Gastroesophageal sphincter (tissue), 4 donors: ENCODE data around the gene NDUFA7. TPM values are rescaled to one million over a fixed set of nuclear protein-coding genes. Genes with fewer than 3 reads are reported as not detected.
"Not testable (repeated sequence)": the region's sequence is repeated elsewhere in the genome, so short reads cannot be mapped to it uniquely, and the experiment has no call there.

Experiments used
- ATAC-seq: fragments of 150-250 bp; one replicate; pipeline ENCODE4 v1.9.1; 2016; ENCODE audit warnings: mild to moderate bottlenecking, moderate library complexity
- H3K27ac ChIP-seq, 4 donors: fragments of 200-600 bp; sonication (generic) in 3 of 4; 1 replicate in 3 of 4; 2 replicates in 1 of 4; pipeline ENCODE4 v1.5.1; 2016 to 2019
- H3K27me3 ChIP-seq: fragments of 200-600 bp; sonication (generic); one replicate; pipeline ENCODE4 v1.5.1; 2019
- H3K36me3 ChIP-seq, 2 donors: fragments of 200-600 bp; sonication (generic); one replicate each; pipeline ENCODE4 v1.5.1; 2019; ENCODE audit warnings: control low read depth in 1 of 2
- H3K4me1 ChIP-seq, 3 donors: fragments of 200-600 bp; sonication (generic); 1 replicate in 2 of 3; 2 replicates in 1 of 3; pipeline ENCODE4 v1.5.1; 2016 to 2019; ENCODE audit warnings: control low read depth in 2 of 3
- H3K4me3 ChIP-seq, 2 donors: fragments of 200-600 bp; sonication (generic); one replicate each; pipeline ENCODE4 v1.5.1; 2019; ENCODE audit warnings: mild to moderate bottlenecking in 1 of 2, moderate library complexity in 1 of 2
- H3K9me3 ChIP-seq, 3 donors: fragments of 200-600 bp; sonication (generic); one replicate each; pipeline ENCODE4 v1.5.1; 2017 to 2019; ENCODE audit warnings: control low read depth in 2 of 3
- CTCF ChIP-seq, 4 experiments: fragments of 200-600 bp in 2 of 4; fragments of 450-650 bp in 2 of 4; sonication (generic) in 1 of 4; IDR thresholded peaks; one replicate each; pipeline ENCODE4 v1.5.1; 2017 to 2019; ENCODE audit warnings: antibody characterized with exemption in 4 of 4, mild to moderate bottlenecking in 2 of 4, moderate library complexity in 2 of 4
- EP300 ChIP-seq: sonication (generic); formaldehyde crosslinking; IDR thresholded peaks from one replicate; pipeline ENCODE4 v1.6.1; 2017; ENCODE audit warnings: antibody characterized with exemption, mild to moderate bottlenecking
- POLR2A ChIP-seq, 2 donors: fragments of 450-650 bp; IDR thresholded peaks; one replicate each; pipeline ENCODE4 v1.6.1; 2017; ENCODE audit warnings: antibody characterized with exemption in 2 of 2, mild to moderate bottlenecking in 2 of 2, moderate library complexity in 1 of 2
- POLR2AphosphoS5 ChIP-seq: sonication (generic); formaldehyde crosslinking; IDR thresholded peaks from one replicate; pipeline ENCODE4 v1.6.1; 2017; ENCODE audit warnings: antibody characterized with exemption
- WGBS, 2 donors: methylation state at CpG; one replicate each; pipeline ENCODE4 v1.1.5; 2018; ENCODE audit warnings: low coverage in 1 of 2; 5-methylcytosine and 5-hydroxymethylcytosine counted together
- total RNA-seq, 4 donors: library from RNA; depleted of rRNA; stranded (reverse); fragments of >200 nt; gene quantifications; one replicate each; pipeline ENCODE4 v1.1.0, GENCODE V29; 2016

The NDUFA7 gene
- total RNA-seq, 4 donors from 2014 or later, result 14.5 to 48.3 (median 32.3) TPM

- Histone ChIP-seq H3K36me3 (no peaks in the 10 kb centered on the region), H3K4me1 (peaks cover 0 to 36% (median 19%) of the 10 kb centered on the region in 3 donors), H3K4me3 (no peak overlapping the region), H3K27ac (no peak overlapping the region), H3K27me3 (no peaks in the 10 kb centered on the region), H3K9me3 (no peaks in the 10 kb centered on the region)
- 78 to 97% methylated on average over 4 to 5 of the region's 6 CpGs for WGBS, 2 donors
- ATAC-seq, result no peak
- TF ChIP-seq CTCF (IDR thresholded peaks at IDR 0.05) (no peak), POLR2A (IDR thresholded peaks at IDR 0.05) (no peak), POLR2AphosphoS5 (no peak), EP300 (no peak)
These were observed 37.8 kb upstream of the NDUFA7 start for GRCh38 chr19:8358948-8359347.

- Histone ChIP-seq H3K4me3 (no peak overlapping the region), H3K27me3 (peaks cover 14% of the 10 kb centered on the region), H3K36me3 (no peaks in the 10 kb centered on the region), H3K4me1 (peaks cover 0 to 34% (median 12%) of the 10 kb centered on the region in 3 donors), H3K9me3 (no peaks in the 10 kb centered on the region), H3K27ac (no peak overlapping the region)
- TF ChIP-seq EP300 (no peak), POLR2AphosphoS5 (no peak), CTCF (IDR thresholded peaks at IDR 0.05) (no peak), POLR2A (IDR thresholded peaks at IDR 0.05) (no peak)
- no peak for ATAC-seq
- 53 to 56% methylated on average over 2 of the region's 4 CpGs for whole genome bisulfite sequencing, 2 donors
These were observed 35.9 kb upstream of the NDUFA7 start for GRCh38 chr19:8357007-8357521.

GRCh38 chr19:8355631-8356402 lies 34.6 kb upstream of the NDUFA7 start:
- Histone ChIP-seq H3K27me3 (peaks cover 25% of the 10 kb centered on the region), H3K4me1 (peaks cover 0 to 23% (median 8%) of the 10 kb centered on the region in 3 donors), H3K4me3 (no peak overlapping the region), H3K9me3 (no peaks in the 10 kb centered on the region), H3K27ac (peak overlapping the region in 2 of 4 donors; percentile 23 to 29), H3K36me3 (no peaks in the 10 kb centered on the region)
- ATAC-seq, result peak; percentile 72
- WGBS, 2 donors, result 52 to 53% methylated on average over 3 to 5 of the region's 6 CpGs
- TF ChIP-seq CTCF (IDR thresholded peaks at IDR 0.05), result no peak
- peak; percentile 66 for TF ChIP-seq POLR2AphosphoS5

GRCh38 chr19:8352845-8353244 lies 31.7 kb upstream of the NDUFA7 start:
- Histone ChIP-seq H3K27me3 (peaks cover 33% of the 10 kb centered on the region), H3K27ac (peak overlapping the region in 1 of 4 donors; percentile 27), H3K4me1 (peaks cover 0 to 23% (median 8%) of the 10 kb centered on the region in 3 donors), H3K4me3 (peak overlapping the region in 1 of 2 donors; percentile 18)
- H3K36me3 ChIP-seq, H3K9me3 ChIP-seq, ATAC-seq: not testable (repeated sequence)
- WGBS, 2 donors, result 40 to 89% methylated on average over 1 to 4 of the region's 5 CpGs

GRCh38 chr19:8352134-8352827 lies 31.1 kb upstream of the NDUFA7 start:
- ATAC-seq, result no peak
- Histone ChIP-seq H3K27ac (peak overlapping the region in 1 of 4 donors; percentile 27), H3K9me3 (no peaks in the 10 kb centered on the region), H3K4me3 (peak overlapping the region in 1 of 2 donors; percentile 18), H3K4me1 (peaks cover 0 to 23% (median 8%) of the 10 kb centered on the region in 3 donors), H3K36me3 (no peaks in the 10 kb centered on the region), H3K27me3 (peaks cover 33% of the 10 kb centered on the region)
- WGBS, 2 donors, result 23 to 36% methylated on average over 6 to 8 of the region's 10 CpGs
- TF ChIP-seq POLR2AphosphoS5 (no peak), EP300 (no peak), POLR2A (IDR thresholded peaks at IDR 0.05) (no peak), CTCF (IDR thresholded peaks at IDR 0.05) (no peak)

- not testable (repeated sequence) for H3K27ac ChIP-seq, H3K4me3 ChIP-seq, H3K36me3 ChIP-seq, ATAC-seq, H3K9me3 ChIP-seq
- Histone ChIP-seq H3K27me3 (peaks cover 45% of the 10 kb centered on the region), H3K4me1 (peaks cover 0 to 23% (median 8%) of the 10 kb centered on the region in 3 donors)
- WGBS, 2 donors, result 60 to 68% methylated on average over 7 to 8 of the region's 8 CpGs
These were observed 28.6 kb upstream of the NDUFA7 start for GRCh38 chr19:8349629-8350372.
